NCI-H2081 treated with DMSO at 0.1 percent for 48 hours (cell line): ENCODE data around the gene DPH5.
"Not testable (repeated sequence)": the region's sequence is repeated elsewhere in the genome, so short reads cannot be mapped to it uniquely, and the experiment has no call there.

Experiments
- DNase-seq: peaks from one replicate; lab custom pipeline; 2025; lab: John Stamatoyannopoulos, UW

The DPH5 gene

GRCh38 chr1:100982793-100983192 is 42.8 kb downstream of the DPH5 start:
- no peak for DNase-seq

- no peak for DNase-seq
These were observed 46.0 kb downstream of the DPH5 start for GRCh38 chr1:100979631-100980030.

- DNase-seq: no peak
These were observed 48.6 kb downstream of the DPH5 start for GRCh38 chr1:100976936-100977335.

- no peak for DNase-seq
These were observed 53.4 kb downstream of the DPH5 start for GRCh38 chr1:100972185-100972584.

GRCh38 chr1:100971021-100971420 is 54.6 kb downstream of the DPH5 start:
- DNase-seq: no peak

- no peak for DNase-seq
These were observed 56.3 kb downstream of the DPH5 start for GRCh38 chr1:100969327-100969726.

GRCh38 chr1:100968621-100969020 is 57.0 kb downstream of the DPH5 start:
- no peak for DNase-seq

- DNase-seq: no peak
These were observed 65.5 kb downstream of the DPH5 start for GRCh38 chr1:100960098-100960497.

GRCh38 chr1:100959502-100960060 is 66.0 kb downstream of the DPH5 start:
- no peak for DNase-seq

- DNase-seq: no peak
These were observed 70.3 kb downstream of the DPH5 start for GRCh38 chr1:100955322-100955721.

- no peak for DNase-seq
These were observed 71.4 kb downstream of the DPH5 start for GRCh38 chr1:100953960-100954730.

- not testable (repeated sequence) for DNase-seq
These were observed 72.6 kb downstream of the DPH5 start for GRCh38 chr1:100952970-100953369.

- no peak for DNase-seq
These were observed 73.4 kb downstream of the DPH5 start for GRCh38 chr1:100952104-100952745.

GRCh38 chr1:100950781-100951180 is 74.8 kb downstream of the DPH5 start:
- DNase-seq: no peak

GRCh38 chr1:100950337-100950736 is 75.2 kb downstream of the DPH5 start:
- no peak for DNase-seq

- DNase-seq: not testable (repeated sequence)
These were observed 75.9 kb downstream of the DPH5 start for GRCh38 chr1:100949515-100950158.

GRCh38 chr1:100948721-100949405 is 76.7 kb downstream of the DPH5 start:
- not testable (repeated sequence) for DNase-seq

GRCh38 chr1:100947816-100948215 is 77.8 kb downstream of the DPH5 start:
- not testable (repeated sequence) for DNase-seq

GRCh38 chr1:100946064-100946463 is 79.5 kb downstream of the DPH5 start:
- not testable (repeated sequence) for DNase-seq

- no peak for DNase-seq
These were observed 82.1 kb downstream of the DPH5 start for GRCh38 chr1:100943533-100943932.

GRCh38 chr1:100942304-100943046 is 83.1 kb downstream of the DPH5 start:
- DNase-seq: no peak
